Neural cell (in vitro differentiated cells): ENCODE measurements around the gene PIAS4. TPM values are rescaled to one million over a fixed set of nuclear protein-coding genes. Genes with fewer than 3 reads are reported as not detected.

Source experiments
- H2AFZ ChIP-seq: fragments of 200-600, 300-800 bp; sonication (generic), shearing (Covaris generic); 2 replicates; pipeline ENCODE4 v1.6.0; 2014; ENCODE audit warnings: low read depth, mild to moderate bottlenecking, antibody characterized with exemption, low read length, moderate library complexity
- H3F3A ChIP-seq: fragments of 200-600 bp; shearing (Covaris generic); 2 replicates; pipeline ENCODE4 v1.6.1; 2016; ENCODE audit warnings: mild to moderate bottlenecking, moderate library complexity, mixed read lengths, antibody characterized with exemption, low read length; ENCODE audit not compliant: insufficient read depth, poor library complexity, severe bottlenecking
- H3K27ac ChIP-seq: fragments of 200-600, 300-800 bp; sonication (generic), shearing (Covaris generic); 2 replicates; pipeline ENCODE4 v1.5.1; 2014; ENCODE audit warnings: mild to moderate bottlenecking, low read length, moderate library complexity
- H3K27me3 ChIP-seq: fragments of 300-800, 200-600 bp; sonication (generic), shearing (Covaris generic); 2 replicates; pipeline ENCODE4 v1.6.0; 2014; ENCODE audit warnings: mild to moderate bottlenecking, low read depth, low read length, moderate library complexity; ENCODE audit not compliant: insufficient read depth
- H3K36me3 ChIP-seq: fragments of 300-800, 200-600 bp; sonication (generic), shearing (Covaris generic); 2 replicates; pipeline ENCODE4 v1.5.1; 2014; ENCODE audit warnings: mild to moderate bottlenecking, antibody characterized with exemption, low read length, moderate library complexity; ENCODE audit not compliant: insufficient read depth
- H3K4me2 ChIP-seq: fragments of 300-800, 200-600 bp; sonication (generic), shearing (Covaris generic); 2 replicates; pipeline ENCODE4 v1.6.0; 2014; ENCODE audit warnings: mild to moderate bottlenecking, low read length
- H3K4me3 ChIP-seq: fragments of 300-800, 200-600 bp; sonication (generic), shearing (Covaris generic); 2 replicates; pipeline ENCODE4 v1.5.1; 2014; ENCODE audit warnings: mild to moderate bottlenecking, low read length, moderate library complexity
- H3K79me2 ChIP-seq: fragments of 200-600 bp; shearing (Covaris generic); replicated peaks from 2 replicates; pipeline ENCODE4 v1.6.0; 2014; ENCODE audit warnings: mild to moderate bottlenecking, low read length, moderate library complexity; ENCODE audit not compliant: insufficient read depth
- H3K9ac ChIP-seq: fragments of 300-800, 200-600 bp; sonication (generic), shearing (Covaris generic); 2 replicates; pipeline ENCODE4 v1.6.1; 2016; ENCODE audit warnings: mild to moderate bottlenecking, low read length, mixed read lengths
- H3K9me2 ChIP-seq: fragments of 200-600 bp; shearing (Covaris generic); 2 replicates; pipeline ENCODE4 v1.6.1; 2016; ENCODE audit warnings: mild to moderate bottlenecking, low read length, mixed read lengths; ENCODE audit not compliant: insufficient read depth
- H3K9me3 ChIP-seq: fragments of 200-600, 300-800 bp; sonication (generic), shearing (Covaris generic); 2 replicates; pipeline ENCODE4 v1.6.1; 2016; ENCODE audit warnings: mild to moderate bottlenecking, mixed run types, low read length, moderate library complexity, mixed read lengths
- H4K20me1 ChIP-seq: fragments of 200-600 bp; shearing (Covaris generic); 2 replicates; pipeline ENCODE4 v1.6.1; 2016; ENCODE audit warnings: mild to moderate bottlenecking, mixed run types; ENCODE audit not compliant: insufficient read depth
- CTCF ChIP-seq: fragments of 450-650 bp; IDR thresholded peaks from 2 replicates; pipeline ENCODE4 v1.5.1; 2014; ENCODE audit warnings: antibody characterized with exemption, mild to moderate bottlenecking, moderate library complexity; ENCODE audit not compliant: poor library complexity, severe bottlenecking
- EP300 ChIP-seq: fragments of 450-650 bp; conservative IDR thresholded peaks from 2 replicates; pipeline ENCODE4 v1.6.1; 2014; ENCODE audit warnings: antibody characterized with exemption, mild to moderate bottlenecking, moderate library complexity; ENCODE audit not compliant: poor library complexity, severe bottlenecking
- EZH2 ChIP-seq: fragments of 200-600, 300-800 bp; shearing (Covaris generic), sonication (generic); IDR thresholded peaks from 2 replicates; pipeline ENCODE4 v1.6.1; 2014; ENCODE audit warnings: antibody characterized with exemption, low read length, borderline replicate concordance, mild to moderate bottlenecking; ENCODE audit not compliant: insufficient read depth, poor library complexity, severe bottlenecking
- MXI1 ChIP-seq: fragments of 450-650 bp; conservative IDR thresholded peaks from 2 replicates; pipeline ENCODE4 v1.6.1; 2014; ENCODE audit warnings: antibody characterized with exemption, mild to moderate bottlenecking; ENCODE audit not compliant: poor library complexity, severe bottlenecking
- POLR2AphosphoS5 ChIP-seq: IDR thresholded peaks from 2 replicates; pipeline ENCODE4 v1.6.1; 2012
- RAD21 ChIP-seq: fragments of 450-650 bp; conservative IDR thresholded peaks from 2 replicates; pipeline ENCODE4 v1.6.1; 2014; ENCODE audit warnings: antibody characterized with exemption, mild to moderate bottlenecking, moderate library complexity
- REST ChIP-seq: IDR thresholded peaks from 2 replicates; pipeline ENCODE4 v1.6.1; 2012; ENCODE audit warnings: borderline replicate concordance
- SMC3 ChIP-seq: fragments of 450-650 bp; conservative IDR thresholded peaks from 2 replicates; pipeline ENCODE4 v1.6.1; 2014; ENCODE audit warnings: antibody characterized with exemption, mild to moderate bottlenecking, moderate library complexity; ENCODE audit not compliant: poor library complexity
- TAF1 ChIP-seq: IDR thresholded peaks from 2 replicates; pipeline ENCODE4 v1.6.1; 2012; ENCODE audit warnings: low read depth
- polyA plus RNA-seq: library from polyadenylated mRNA; depleted of rRNA; stranded (reverse); fragments of >200 nt; gene quantifications from 2 replicates; pipeline ENCODE4 v1.2.3, GENCODE V29; 2014

PIAS4 gene
- polyA plus RNA-seq, 1 donor from 2014 or later, result 22.3 TPM

DNA sequence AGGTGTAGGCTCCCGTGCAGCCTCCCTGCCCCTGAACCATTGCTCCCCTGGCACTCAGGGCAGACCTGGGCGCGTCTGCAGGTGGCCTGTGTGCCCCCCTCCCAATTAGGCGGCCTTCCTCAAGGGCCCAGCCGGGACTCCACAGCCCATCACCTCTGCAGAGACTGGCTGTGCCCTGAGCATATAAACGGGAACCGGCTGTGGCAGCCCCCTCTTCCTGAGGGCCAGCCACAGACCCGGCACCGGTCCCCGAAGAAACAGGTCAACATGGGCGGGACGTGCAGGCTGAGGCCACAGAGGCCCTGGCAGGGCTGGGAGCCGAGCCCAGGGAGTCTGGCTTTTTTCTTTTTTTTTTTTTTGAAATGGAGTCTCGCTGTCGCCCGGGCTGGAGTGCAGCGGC, 12.0 kb downstream of the PIAS4 start:
- H4K20me1 ChIP-seq, result peaks cover 7% of the 10 kb centered on the region
- no peaks in the 10 kb centered on the region for H3K27me3 ChIP-seq
- no peaks in the 10 kb centered on the region for H3K36me3 ChIP-seq
- H3F3A ChIP-seq, result no peaks in the 10 kb centered on the region
- H3K27ac ChIP-seq, result no peak overlapping the region
- H3K79me2 ChIP-seq, result peaks cover 5% of the 10 kb centered on the region
- no peaks in the 10 kb centered on the region for H3K9me2 ChIP-seq
- no peak overlapping the region for H2AFZ ChIP-seq
- H3K9ac ChIP-seq, result no peak overlapping the region
- no peak overlapping the region for H3K4me3 ChIP-seq
- H3K4me2 ChIP-seq, result no peak overlapping the region
- no peak for TF ChIP-seq POLR2AphosphoS5
- no peak for TF ChIP-seq REST
- TF ChIP-seq CTCF, result no peak
- TF ChIP-seq RAD21, result no peak
- no peak for TF ChIP-seq SMC3
- TF ChIP-seq TAF1, result no peak
- no peak for TF ChIP-seq EP300
- no peak for TF ChIP-seq MXI1
- TF ChIP-seq EZH2, result no peak
- H3K9me3 ChIP-seq, result no peaks in the 10 kb centered on the region

DNA sequence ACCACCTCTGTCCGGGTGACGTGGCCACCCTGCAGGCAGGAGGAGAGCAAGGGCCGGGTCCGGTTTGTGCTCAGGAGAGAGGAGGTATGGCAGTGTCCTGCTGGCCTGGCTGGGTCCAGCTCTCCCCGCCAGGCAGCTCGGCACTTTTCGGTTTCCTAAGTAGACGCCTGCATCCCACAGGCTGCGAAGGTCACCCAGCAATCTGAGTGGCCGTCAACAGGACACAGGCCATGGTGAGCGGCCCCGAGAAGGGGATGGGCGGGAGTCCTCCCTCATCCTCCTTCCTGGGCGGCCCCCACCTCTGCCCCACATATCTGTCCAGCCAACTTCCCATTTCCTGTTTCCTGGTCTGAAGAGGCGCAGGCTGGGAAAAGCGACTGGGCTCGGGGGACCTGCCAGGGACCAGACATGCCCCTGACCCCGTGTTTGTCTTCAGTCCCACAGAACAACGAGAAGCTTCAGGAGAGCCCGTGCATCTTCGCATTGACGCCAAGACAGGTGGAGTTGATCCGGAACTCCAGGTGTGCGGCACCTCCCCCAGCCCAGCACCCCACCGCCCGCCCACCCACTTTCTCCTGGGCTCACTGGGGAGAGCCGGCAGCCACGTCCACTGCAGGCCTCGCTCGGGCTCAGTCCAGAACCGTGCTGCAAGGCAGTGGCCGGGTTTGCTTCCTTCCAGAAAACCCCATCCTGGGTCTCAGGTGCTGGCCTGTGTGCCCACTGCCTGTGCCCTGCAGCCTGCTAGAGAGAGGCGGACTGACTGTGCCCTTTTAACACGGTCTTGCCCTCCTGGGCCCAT, 16.3 kb downstream of the PIAS4 start:
- H3K9me3 ChIP-seq, result no peaks in the 10 kb centered on the region
- no peak overlapping the region for H3K4me2 ChIP-seq
- H3K27ac ChIP-seq, result no peak overlapping the region
- no peaks in the 10 kb centered on the region for H3K27me3 ChIP-seq
- no peak overlapping the region for H3K4me3 ChIP-seq
- H4K20me1 ChIP-seq, result no peaks in the 10 kb centered on the region
- TF ChIP-seq MXI1 (no peak), CTCF (no peak), POLR2AphosphoS5 (no peak), EZH2 (no peak), EP300 (no peak), RAD21 (no peak), TAF1 (no peak), SMC3 (no peak), REST (no peak)
- H3K9ac ChIP-seq, result no peak overlapping the region
- no peaks in the 10 kb centered on the region for H3K9me2 ChIP-seq
- H2AFZ ChIP-seq, result no peak overlapping the region
- H3K36me3 ChIP-seq, result no peaks in the 10 kb centered on the region
- peaks cover 5% of the 10 kb centered on the region for H3K79me2 ChIP-seq
- H3F3A ChIP-seq, result no peaks in the 10 kb centered on the region
